Spleen (tissue), 11 donors: Measurements from ENCODE around the gene PACSIN1. TPM values are rescaled to one million over a fixed set of nuclear protein-coding genes. Genes with fewer than 3 reads are reported as not detected.
A peak's percentile ranks its signal among the peaks of the same experiment; 100 is the strongest.

Experiments
- DNase-seq: peaks from one replicate; pipeline ENCODE4 v3.0.0-alpha.2; 2020
- H3K27ac ChIP-seq, 8 donors: fragments of 200-600 bp; sonication (generic) in 7 of 8; 1 replicate in 4 of 8; 2 replicates in 4 of 8; pipeline versions ENCODE4 v1.5.0 to v1.8.0; 2016 to 2021; ENCODE audit warnings: inconsistent platforms in 4 of 8, mild to moderate bottlenecking in 4 of 8, moderate library complexity in 1 of 8
- H3K27me3 ChIP-seq, 7 donors: fragments of 200-600 bp; sonication (generic) in 6 of 7; replicated peaks in 1 of 7; 1 replicate in 4 of 7; 2 replicates in 3 of 7; pipeline versions ENCODE4 v1.5.0 to v1.8.0; 2016 to 2021; ENCODE audit warnings: inconsistent platforms in 3 of 7, mild to moderate bottlenecking in 1 of 7
- H3K36me3 ChIP-seq, 6 donors: fragments of 200-600 bp; sonication (generic) in 5 of 6; 1 replicate in 4 of 6; 2 replicates in 2 of 6; pipeline versions ENCODE4 v1.5.0 to v1.8.0; 2016 to 2021; ENCODE audit warnings: inconsistent platforms in 2 of 6
- H3K4me1 ChIP-seq, 6 donors: fragments of 200-600 bp; sonication (generic) in 5 of 6; 1 replicate in 3 of 6; 2 replicates in 3 of 6; pipeline versions ENCODE4 v1.5.0 to v1.8.0; 2016 to 2021; ENCODE audit warnings: inconsistent platforms in 3 of 6
- H3K4me3 ChIP-seq, 8 donors: fragments of 200-600 bp; sonication (generic) in 7 of 8; 1 replicate in 4 of 8; 2 replicates in 4 of 8; pipeline versions ENCODE4 v1.5.0 to v1.8.0; 2016 to 2021; ENCODE audit warnings: inconsistent platforms in 4 of 8, mild to moderate bottlenecking in 4 of 8, moderate library complexity in 2 of 8
- H3K9me3 ChIP-seq, 8 donors: fragments of 200-600 bp; sonication (generic) in 7 of 8; 1 replicate in 4 of 8; 2 replicates in 4 of 8; pipeline versions ENCODE4 v1.5.0 to v1.8.0; 2016 to 2021; ENCODE audit warnings: inconsistent platforms in 4 of 8
- POLR2A ChIP-seq, 3 donors: fragments of 450-650 bp; IDR thresholded peaks; one replicate each; pipeline ENCODE4 v1.5.1; 2017; ENCODE audit warnings: antibody characterized with exemption in 3 of 3, mild to moderate bottlenecking in 1 of 3
- POLR2AphosphoS5 ChIP-seq, 3 donors: sonication (generic); formaldehyde crosslinking; IDR thresholded peaks; one replicate each; pipeline ENCODE4 v1.5.1; 2017; ENCODE audit warnings: antibody characterized with exemption in 3 of 3
- WGBS, 5 donors: extraction: QIAGEN DNeasy Blood & Tissue Kit in 3 of 5; methylation state at CpG; one replicate each; pipeline versions ENCODE4 v1.1.5 to v1.1.7; 2013 to 2018; 5-methylcytosine and 5-hydroxymethylcytosine counted together
- intact Hi-C: fragments of 100-400 bp; cut with DNase I; formaldehyde crosslinking; loops from one replicate; pipeline ENCODE4 v1.15.0; 2023; ENCODE audit warnings: low total_unique reads
- polyA plus RNA-seq, 3 donors: library from polyadenylated mRNA; stranded (reverse); fragments of 200-250 nt; gene quantifications; one replicate each; pipeline ENCODE4 v1.2.1, GENCODE V29; 2013
- total RNA-seq, 7 donors: library from RNA; depleted of rRNA in 3 of 7; stranded (reverse); fragments of >200 nt in 3 of 7; fragmentation: NEBNext Ultra II Directional in 4 of 7; extraction: Animal tissue kit (Norgen Biotek cat#: 25700) in 4 of 7; gene quantifications; one replicate each; pipeline versions ENCODE4 v1.1.0 to v1.2.1, GENCODE V29; 2016 to 2021
- TF ChIP-seq, protein P1 (sequence below), 11 experiments: fragments of 200-600 bp in 7 of 11; fragments of 450-650 bp in 4 of 11; sonication (generic) in 4 of 11; IDR thresholded peaks in 8 of 11; conservative IDR thresholded peaks in 3 of 11; 1 replicate in 7 of 11; 2 replicates in 4 of 11; pipeline versions ENCODE4 v1.4.0 to v1.8.0; 2016 to 2021; ENCODE audit warnings: antibody characterized with exemption in 11 of 11, inconsistent platforms in 4 of 11, mild to moderate bottlenecking in 1 of 11
- donor health status: healthy with polysubstance abuse.
- donor health status: DM: no; HTN: no; CAD: no; lungs with moderate emphysema.
- donor health status: DM: no; HTN: no; CAD: no.
- donor health status: Bipolar disorder and iron deficiency.
- donor health status: healthy.
- donor health status: DM: no; HTN: no; CAD: no.
- donor health status: DM: yes; HTN: yes; CAD: no.

PACSIN1 gene
- total and polyA plus RNA-seq, 10 donors = 0.66 to 2.8 (median 1.3) TPM

- WGBS, 5 donors = 76 to 96% (median 94%) methylated on average over 3 of the region's 3 CpGs
- no peak for DNase-seq
- no peaks in the 10 kb centered on the region for H3K27me3 ChIP-seq
These were observed 29.1 kb downstream of the PACSIN1 start for GRCh38 chr6:34494973-34495372.

DNA sequence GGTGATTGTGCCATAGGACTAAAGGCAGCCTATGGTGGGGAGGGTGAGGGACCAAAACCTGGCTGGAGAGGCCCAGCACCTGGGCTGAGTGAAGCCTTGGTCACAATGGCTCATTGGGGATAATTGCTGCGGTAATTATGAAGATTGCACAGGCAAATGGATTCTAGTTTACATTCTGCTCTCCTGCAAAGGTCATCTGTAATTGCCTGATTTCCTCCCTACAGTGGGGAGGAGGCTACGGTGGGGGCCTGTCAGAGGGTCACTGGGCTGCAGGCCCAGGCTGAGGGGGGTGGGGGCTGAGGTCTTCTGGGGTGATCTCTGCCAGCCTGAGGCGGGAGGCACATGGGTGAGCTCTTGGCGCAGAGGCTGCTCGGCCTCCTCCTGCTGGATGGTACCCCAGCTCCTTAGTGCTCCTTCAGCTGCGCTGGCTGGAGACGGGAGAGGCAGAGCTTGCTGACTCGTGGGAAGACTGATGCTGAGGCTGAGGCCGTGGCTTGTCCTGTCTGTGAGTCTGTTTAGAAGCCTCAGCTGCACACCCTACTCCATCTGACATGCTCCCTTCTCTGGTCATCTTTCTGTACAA is 30.3 kb downstream of the PACSIN1 start:
- Histone ChIP-seq H3K27ac (no peak overlapping the region), H3K9me3 (peaks cover 0 to 21% (median 14%) of the 10 kb centered on the region in 8 donors), H3K27me3 (no peaks in the 10 kb centered on the region), H3K4me1 (no peaks in the 10 kb centered on the region), H3K36me3 (no peaks in the 10 kb centered on the region), H3K4me3 (no peak overlapping the region)
- TF ChIP-seq, protein P1, sequence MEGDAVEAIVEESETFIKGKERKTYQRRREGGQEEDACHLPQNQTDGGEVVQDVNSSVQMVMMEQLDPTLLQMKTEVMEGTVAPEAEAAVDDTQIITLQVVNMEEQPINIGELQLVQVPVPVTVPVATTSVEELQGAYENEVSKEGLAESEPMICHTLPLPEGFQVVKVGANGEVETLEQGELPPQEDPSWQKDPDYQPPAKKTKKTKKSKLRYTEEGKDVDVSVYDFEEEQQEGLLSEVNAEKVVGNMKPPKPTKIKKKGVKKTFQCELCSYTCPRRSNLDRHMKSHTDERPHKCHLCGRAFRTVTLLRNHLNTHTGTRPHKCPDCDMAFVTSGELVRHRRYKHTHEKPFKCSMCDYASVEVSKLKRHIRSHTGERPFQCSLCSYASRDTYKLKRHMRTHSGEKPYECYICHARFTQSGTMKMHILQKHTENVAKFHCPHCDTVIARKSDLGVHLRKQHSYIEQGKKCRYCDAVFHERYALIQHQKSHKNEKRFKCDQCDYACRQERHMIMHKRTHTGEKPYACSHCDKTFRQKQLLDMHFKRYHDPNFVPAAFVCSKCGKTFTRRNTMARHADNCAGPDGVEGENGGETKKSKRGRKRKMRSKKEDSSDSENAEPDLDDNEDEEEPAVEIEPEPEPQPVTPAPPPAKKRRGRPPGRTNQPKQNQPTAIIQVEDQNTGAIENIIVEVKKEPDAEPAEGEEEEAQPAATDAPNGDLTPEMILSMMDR (IDR thresholded peaks at IDR 0.05 in 8 of 11, conservative IDR thresholded peaks at IDR 0.05 in 3 of 11) = no peak
- TF ChIP-seq POLR2AphosphoS5 (IDR thresholded peaks at IDR 0.05) (no peak), POLR2A (IDR thresholded peaks at IDR 0.05) (no peak)
- intact Hi-C loops = no loop called here
- WGBS, 5 donors = 68 to 79% (median 72%) methylated on average over 5 to 9 of the region's 9 CpGs
- peak; percentile 50 for DNase-seq

More at GRCh38 chr6:34494973-34495372, 29.1 kb downstream of the PACSIN1 start:
- H3K36me3 ChIP-seq = no peaks in the 10 kb centered on the region
- H3K9me3 ChIP-seq = peaks cover 0 to 9% (median 2%) of the 10 kb centered on the region in 8 donors
- TF ChIP-seq, protein P1 (IDR thresholded peaks at IDR 0.05 in 8 of 11, conservative IDR thresholded peaks at IDR 0.05 in 3 of 11) = no peak
- TF ChIP-seq POLR2AphosphoS5 (IDR thresholded peaks at IDR 0.05) (no peak), POLR2A (IDR thresholded peaks at IDR 0.05) (no peak)
- no peak overlapping the region for H3K4me3 ChIP-seq
- H3K4me1 ChIP-seq = no peaks in the 10 kb centered on the region
- no peak overlapping the region for H3K27ac ChIP-seq
- intact Hi-C loops = no loop called here

- no peaks in the 10 kb centered on the region for H3K4me1 ChIP-seq
- H3K9me3 ChIP-seq = peaks cover 0 to 30% (median 17%) of the 10 kb centered on the region in 8 donors
- WGBS, 5 donors = 76 to 89% (median 86%) methylated on average over 9 to 10 of the region's 10 CpGs
- H3K4me3 ChIP-seq = no peak overlapping the region
- no peaks in the 10 kb centered on the region for H3K36me3 ChIP-seq
- H3K27me3 ChIP-seq = no peaks in the 10 kb centered on the region
- DNase-seq = peak; percentile 33
- TF ChIP-seq POLR2AphosphoS5 (IDR thresholded peaks at IDR 0.05) (no peak), POLR2A (IDR thresholded peaks at IDR 0.05) (no peak)
- TF ChIP-seq, protein P1 (IDR thresholded peaks at IDR 0.05 in 8 of 11, conservative IDR thresholded peaks at IDR 0.05 in 3 of 11) = no peak
- intact Hi-C loops = no loop called here
- H3K27ac ChIP-seq = no peak overlapping the region
These were observed 31.5 kb downstream of the PACSIN1 start for GRCh38 chr6:34497411-34497810.

- peak; percentile 35 for DNase-seq
- no peak overlapping the region for H3K4me3 ChIP-seq
- no peak overlapping the region for H3K27ac ChIP-seq
- WGBS, 5 donors = 82 to 91% (median 85%) methylated on average over 5 of the region's 5 CpGs
- no peaks in the 10 kb centered on the region for H3K27me3 ChIP-seq
- no peaks in the 10 kb centered on the region for H3K36me3 ChIP-seq
- intact Hi-C loops = no loop called here
- no peak for TF ChIP-seq POLR2A (IDR thresholded peaks at IDR 0.05)
- no peak for TF ChIP-seq POLR2AphosphoS5 (IDR thresholded peaks at IDR 0.05)
- TF ChIP-seq, protein P1 (IDR thresholded peaks at IDR 0.05 in 8 of 11, conservative IDR thresholded peaks at IDR 0.05 in 3 of 11) = no peak
- no peaks in the 10 kb centered on the region for H3K4me1 ChIP-seq
- peaks cover 0 to 24% (median 10%) of the 10 kb centered on the region in 8 donors for H3K9me3 ChIP-seq
These were observed 40.8 kb downstream of the PACSIN1 start for GRCh38 chr6:34506718-34507117.
